Type B pancreatic cell (in vitro differentiated cells): Measurements from ENCODE around the gene TMEM134. TPM values are rescaled to one million over a fixed set of nuclear protein-coding genes. Genes with fewer than 3 reads are reported as not detected.

ENCODE experiments used
- DNase-seq: peaks from one replicate; pipeline ENCODE4 v3.0.0; 2021; ENCODE audit warnings: mixed read lengths; ENCODE audit not compliant: unreplicated experiment; ENCODE audit errors: extremely low spot score
- H3K27ac Mint-ChIP-seq: 2 replicates; pipeline ENCODE4 v1.8.0; 2021; ENCODE audit warnings: mild to moderate bottlenecking, mixed read lengths
- H3K27me3 Mint-ChIP-seq: 2 replicates; pipeline ENCODE4 v1.8.0; 2021; ENCODE audit warnings: mixed read lengths
- H3K36me3 Mint-ChIP-seq: 2 replicates; pipeline ENCODE4 v1.8.0; 2021; ENCODE audit warnings: mixed read lengths
- H3K4me1 Mint-ChIP-seq: one replicate; pipeline ENCODE4 v1.8.0; 2021; ENCODE audit warnings: mixed read lengths; ENCODE audit not compliant: unreplicated experiment
- H3K4me3 Mint-ChIP-seq: 2 replicates; pipeline ENCODE4 v1.8.0; 2021; ENCODE audit warnings: mild to moderate bottlenecking, mixed read lengths
- H3K9me3 Mint-ChIP-seq: 2 replicates; pipeline ENCODE4 v1.8.0; 2021; ENCODE audit warnings: mixed read lengths
- CTCF ChIP-seq: fragments of 200-600 bp; sonication (generic); conservative IDR thresholded peaks from 2 replicates; pipeline ENCODE4 v1.5.0; 2021; ENCODE audit warnings: antibody characterized with exemption, mild to moderate bottlenecking
- total RNA-seq: library from RNA; stranded (reverse); gene quantifications from 2 replicates; pipeline ENCODE4 v1.2.1, GENCODE V29; 2021; ENCODE audit warnings: low replicate concordance

The TMEM134 gene
- total RNA-seq, 1 donor from 2014 or later, result 46.6 TPM

DNA sequence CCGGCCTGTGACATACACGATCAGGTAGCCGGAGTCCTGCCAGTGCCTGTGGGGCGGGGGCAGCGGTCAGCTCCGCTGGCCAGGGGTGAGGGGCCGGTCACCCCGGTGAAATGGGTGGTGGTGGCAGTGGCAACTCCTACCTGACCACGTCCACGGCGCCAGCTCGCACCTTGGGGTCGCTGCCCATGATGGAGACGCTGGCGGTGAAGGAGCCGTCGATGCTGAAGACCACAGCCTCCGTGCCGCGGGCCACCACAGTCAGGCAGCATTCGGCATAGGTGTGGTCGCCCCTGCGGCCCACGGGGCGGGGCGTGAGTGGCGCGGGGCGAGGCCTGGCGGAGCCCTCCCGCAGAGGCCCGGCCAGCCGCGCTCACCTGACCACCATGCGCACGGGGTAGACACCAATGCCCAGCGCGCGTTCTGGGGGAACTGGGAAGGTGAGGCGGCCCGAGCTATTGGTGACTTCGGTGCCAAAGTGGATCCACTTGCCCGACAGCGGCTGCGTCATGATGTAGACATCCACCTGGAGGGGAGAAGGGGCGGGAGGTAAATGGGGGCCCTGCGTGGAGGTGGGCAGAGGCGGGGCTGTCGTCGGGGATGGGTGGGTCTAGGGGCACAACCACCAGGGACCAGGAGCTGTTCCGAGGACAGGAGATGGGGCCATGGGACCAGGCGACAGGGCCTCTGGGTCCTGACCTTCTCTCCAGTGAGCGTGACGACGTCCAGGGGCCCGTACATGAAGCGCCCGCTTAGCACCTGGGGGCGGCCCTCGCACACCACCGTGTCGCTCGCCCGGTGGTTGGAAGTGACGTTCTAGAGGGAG lies 24.7 kb upstream of the TMEM134 start:
- no peaks in the 10 kb centered on the region for H3K4me1 Mint-ChIP-seq
- H3K27ac Mint-ChIP-seq, result no peak overlapping the region
- peaks cover 3% of the 10 kb centered on the region for H3K36me3 Mint-ChIP-seq
- TF ChIP-seq CTCF, result no peak
- no peaks in the 10 kb centered on the region for H3K9me3 Mint-ChIP-seq
- H3K27me3 Mint-ChIP-seq, result no peaks in the 10 kb centered on the region
- no peak for DNase-seq
- H3K4me3 Mint-ChIP-seq, result no peak overlapping the region

DNA sequence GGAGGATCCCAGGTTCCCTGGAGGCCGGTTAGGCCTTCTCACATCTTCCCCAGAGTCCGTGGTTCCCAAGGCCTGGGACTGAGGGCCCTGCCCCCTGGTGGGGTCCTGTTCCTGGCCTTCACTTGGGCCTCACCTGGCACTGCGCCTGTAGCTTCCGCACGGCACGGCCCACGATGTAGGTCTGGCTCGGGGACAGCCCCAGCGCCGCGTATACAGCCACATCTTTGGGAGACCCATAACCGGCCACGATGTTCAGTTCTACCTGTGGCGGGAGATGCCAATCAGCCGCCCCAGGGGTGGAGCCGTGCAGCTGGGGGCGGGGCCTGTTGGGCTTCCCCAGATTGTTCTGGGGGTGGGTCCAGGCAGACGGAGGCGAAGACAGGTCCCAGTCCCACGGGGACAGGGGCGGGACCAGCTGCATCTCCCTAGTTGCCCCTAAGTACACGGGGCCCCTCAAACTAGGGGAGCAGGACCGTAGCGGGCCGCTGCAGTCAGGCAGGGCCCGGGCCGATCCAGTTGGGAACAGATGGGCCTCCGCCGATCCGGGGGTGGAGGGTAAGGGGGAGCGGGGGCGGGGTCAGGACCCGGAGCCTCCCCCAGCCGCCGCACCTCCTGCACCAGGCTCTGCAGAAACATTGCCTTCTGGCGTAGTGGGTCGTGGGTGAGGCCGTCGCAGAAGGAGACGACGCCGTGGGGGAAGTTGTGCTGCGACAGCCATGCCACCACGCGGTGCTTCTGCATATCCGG lies 23.9 kb upstream of the TMEM134 start:
- Mint-ChIP-seq H3K4me3 (no peak overlapping the region), H3K27ac (no peak overlapping the region), H3K4me1 (no peaks in the 10 kb centered on the region), H3K9me3 (no peaks in the 10 kb centered on the region), H3K36me3 (peaks cover 5% of the 10 kb centered on the region), H3K27me3 (no peaks in the 10 kb centered on the region)
- TF ChIP-seq CTCF, result no peak
- DNase-seq, result no peak

DNA sequence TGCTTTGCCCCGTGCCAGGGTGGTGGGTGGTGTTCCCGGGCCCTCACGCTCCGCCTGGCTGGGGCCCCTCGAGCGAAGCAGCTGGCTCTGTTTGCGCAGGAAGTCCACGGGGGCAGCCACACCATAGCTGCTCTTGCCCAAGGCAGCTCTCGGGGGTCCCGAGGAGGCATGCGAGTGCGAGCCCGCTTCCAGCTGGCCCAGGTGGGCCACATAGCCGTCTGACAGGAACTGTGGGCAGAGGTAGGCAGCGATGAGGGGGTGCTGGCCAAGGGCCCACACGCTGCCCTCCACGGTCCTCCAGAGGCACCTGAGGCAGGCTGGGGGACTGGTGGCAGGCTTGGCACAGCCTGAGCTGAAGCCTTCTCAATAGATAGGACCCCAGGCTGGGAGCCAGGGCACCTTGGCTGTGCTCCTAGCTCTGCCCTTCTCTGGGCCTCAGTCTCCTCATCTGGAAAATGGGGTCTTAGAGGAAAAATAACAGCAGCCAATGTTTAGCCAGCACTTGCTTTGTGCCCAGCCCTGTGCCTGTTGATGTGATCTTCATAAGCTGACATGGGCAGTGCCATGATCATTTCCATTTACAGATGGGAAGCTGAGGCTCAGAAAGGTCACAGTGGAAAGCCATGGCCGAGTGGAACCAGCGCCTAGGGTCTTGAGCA lies 23.1 kb upstream of the TMEM134 start:
- no peak for TF ChIP-seq CTCF
- no peak for DNase-seq
- Mint-ChIP-seq H3K27ac (no peak overlapping the region), H3K9me3 (no peaks in the 10 kb centered on the region), H3K27me3 (no peaks in the 10 kb centered on the region), H3K36me3 (peaks cover 9% of the 10 kb centered on the region), H3K4me3 (no peak overlapping the region), H3K4me1 (no peaks in the 10 kb centered on the region)

DNA sequence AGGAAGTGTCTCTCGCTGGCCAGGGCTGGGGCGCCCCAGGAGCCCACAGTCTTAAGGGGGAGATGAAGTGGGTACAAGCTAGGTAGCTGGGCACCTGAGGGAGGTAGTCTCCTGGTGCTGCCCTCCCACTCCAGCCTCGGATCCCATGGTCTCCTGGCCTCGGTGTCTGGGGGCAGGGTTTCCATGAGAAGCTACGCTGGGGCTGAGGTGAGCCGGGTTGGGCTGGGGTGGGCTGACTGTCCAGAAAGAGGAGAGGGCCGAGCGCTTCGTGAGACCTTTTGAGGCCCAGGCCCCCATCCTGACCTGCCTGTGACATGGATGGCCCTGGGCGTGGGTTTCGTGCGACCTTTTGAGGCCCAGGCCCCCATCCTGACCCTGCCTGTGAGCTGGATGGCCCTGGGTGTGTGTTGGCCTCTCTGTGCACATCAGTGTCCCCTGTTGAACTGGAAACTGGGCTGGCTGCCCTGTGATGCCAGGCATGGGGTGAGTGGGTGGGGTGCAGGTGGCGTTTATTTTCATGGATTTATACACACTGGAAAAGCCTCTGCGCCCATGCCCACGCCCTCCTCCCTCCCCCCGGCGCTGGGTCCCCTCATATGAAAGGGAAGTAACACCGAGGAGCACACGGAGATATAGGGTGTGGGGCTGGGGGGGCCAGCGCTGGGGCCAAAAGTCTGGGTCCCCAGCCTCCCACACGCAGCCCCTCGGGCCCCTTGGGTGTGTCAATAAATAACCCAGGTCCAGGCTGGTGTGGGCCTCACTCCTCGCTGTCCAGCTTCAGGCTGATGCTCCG lies 22.4 kb upstream of the TMEM134 start:
- H3K4me1 Mint-ChIP-seq, result no peaks in the 10 kb centered on the region
- H3K27ac Mint-ChIP-seq, result no peak overlapping the region

More for the DNA sequence above, 22.4 kb upstream of the TMEM134 start:
- no peak for DNase-seq
- H3K27me3 Mint-ChIP-seq, result no peaks in the 10 kb centered on the region
- H3K36me3 Mint-ChIP-seq, result peaks cover 9% of the 10 kb centered on the region
- TF ChIP-seq CTCF, result no peak
- H3K9me3 Mint-ChIP-seq, result no peaks in the 10 kb centered on the region
- H3K4me3 Mint-ChIP-seq, result no peak overlapping the region
